ENCODE data around the gene ZSWIM8. TPM values are rescaled to one million over a fixed set of nuclear protein-coding genes. Genes with fewer than 3 reads are reported as not detected.

ZSWIM8 gene
- polyA plus RNA-seq, 4 donors = 44.5 to 465 (median 170) TPM

DNA sequence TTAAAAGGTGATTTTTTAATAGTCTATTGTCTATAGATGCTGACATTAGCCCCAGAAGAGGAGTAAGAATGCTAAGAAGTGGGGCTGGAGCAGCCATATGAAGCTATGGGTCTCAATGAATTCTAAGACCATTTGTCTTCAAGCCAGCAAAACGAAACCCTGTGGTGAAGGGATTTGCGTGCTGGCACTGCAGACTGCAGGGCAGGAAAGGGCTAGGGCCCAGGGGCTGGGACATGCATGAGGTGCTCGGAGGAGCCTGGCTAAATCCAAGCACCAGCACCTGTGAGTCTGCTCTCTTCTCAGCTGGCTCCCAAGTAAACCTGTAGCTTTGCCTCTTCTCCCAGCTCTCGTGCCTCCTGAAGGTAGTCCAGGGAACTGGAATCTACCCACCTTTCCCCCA, 27.3 kb downstream of the ZSWIM8 start:
- Histone ChIP-seq H3K9me3 (ENCODE audit: control insufficient read depth in 2 of 2, insufficient read depth in 1 of 2, low read depth in 1 of 2, low read length in 1 of 2) (no peaks in the 10 kb centered on the region), H3K4me3 (ENCODE audit: low read depth in 1 of 3, low read length in 3 of 3) (no peak overlapping the region), H3K4me1 (ENCODE audit: control insufficient read depth in 3 of 3, insufficient read depth in 2 of 3, low read depth in 1 of 3, low read length in 2 of 3) (peaks cover 0 to 4% (median 3%) of the 10 kb centered on the region in 3 donors), H3K27me3 (ENCODE audit: control insufficient read depth in 3 of 3, insufficient read depth in 3 of 3, low read length in 3 of 3) (no peaks in the 10 kb centered on the region), H3K27ac (ENCODE audit: low read depth in 1 of 3, low read length in 2 of 3) (no peak overlapping the region), H3K36me3 (ENCODE audit: control insufficient read depth in 3 of 3, insufficient read depth in 2 of 3, low read depth in 1 of 3, low read length in 3 of 3) (peaks cover 4 to 56% (median 12%) of the 10 kb centered on the region in 3 donors)
- DNase-seq = no peak
- 86 to 94% (median 88%) methylated on average over 4 of the region's 4 CpGs for WGBS, 3 donors
- FAIRE-seq = no peak

DNA sequence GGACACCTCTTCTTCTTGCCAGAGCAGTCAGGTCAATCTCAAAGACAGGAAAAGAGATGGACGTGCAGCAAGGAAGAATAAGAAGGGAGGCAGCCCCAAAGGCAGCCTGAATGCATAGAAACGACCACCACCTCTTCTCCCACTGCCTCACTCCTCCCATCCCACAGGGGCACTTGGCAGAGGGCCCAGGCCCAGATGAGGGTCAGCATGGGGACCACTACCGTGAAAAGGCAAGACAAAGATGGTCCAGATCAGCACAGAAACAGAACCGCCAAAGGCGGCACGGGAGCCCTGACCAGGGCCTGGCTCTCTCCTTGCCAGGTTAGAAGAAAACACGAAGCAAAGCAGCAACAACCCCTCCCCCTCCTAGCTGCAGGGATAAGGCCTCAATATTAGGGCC, 27.9 kb downstream of the ZSWIM8 start:
- no peak for FAIRE-seq
- DNase-seq = no peak
- no peak overlapping the region for H3K27ac ChIP-seq (ENCODE audit: low read depth in 1 of 3, low read length in 2 of 3)
- WGBS, 3 donors = 82 to 85% (median 83%) methylated on average over 7 of the region's 7 CpGs
- H3K9me3 ChIP-seq (ENCODE audit: control insufficient read depth in 2 of 2, insufficient read depth in 1 of 2, low read depth in 1 of 2, low read length in 1 of 2) = no peaks in the 10 kb centered on the region
- peaks cover 0 to 4% (median 3%) of the 10 kb centered on the region in 3 donors for H3K4me1 ChIP-seq (ENCODE audit: control insufficient read depth in 3 of 3, insufficient read depth in 2 of 3, low read depth in 1 of 3, low read length in 2 of 3)
- H3K36me3 ChIP-seq (ENCODE audit: control insufficient read depth in 3 of 3, insufficient read depth in 2 of 3, low read depth in 1 of 3, low read length in 3 of 3) = peaks cover 4 to 56% (median 12%) of the 10 kb centered on the region in 3 donors
- H3K27me3 ChIP-seq (ENCODE audit: control insufficient read depth in 3 of 3, insufficient read depth in 3 of 3, low read length in 3 of 3) = no peaks in the 10 kb centered on the region
- no peak overlapping the region for H3K4me3 ChIP-seq (ENCODE audit: low read depth in 1 of 3, low read length in 3 of 3)

DNA sequence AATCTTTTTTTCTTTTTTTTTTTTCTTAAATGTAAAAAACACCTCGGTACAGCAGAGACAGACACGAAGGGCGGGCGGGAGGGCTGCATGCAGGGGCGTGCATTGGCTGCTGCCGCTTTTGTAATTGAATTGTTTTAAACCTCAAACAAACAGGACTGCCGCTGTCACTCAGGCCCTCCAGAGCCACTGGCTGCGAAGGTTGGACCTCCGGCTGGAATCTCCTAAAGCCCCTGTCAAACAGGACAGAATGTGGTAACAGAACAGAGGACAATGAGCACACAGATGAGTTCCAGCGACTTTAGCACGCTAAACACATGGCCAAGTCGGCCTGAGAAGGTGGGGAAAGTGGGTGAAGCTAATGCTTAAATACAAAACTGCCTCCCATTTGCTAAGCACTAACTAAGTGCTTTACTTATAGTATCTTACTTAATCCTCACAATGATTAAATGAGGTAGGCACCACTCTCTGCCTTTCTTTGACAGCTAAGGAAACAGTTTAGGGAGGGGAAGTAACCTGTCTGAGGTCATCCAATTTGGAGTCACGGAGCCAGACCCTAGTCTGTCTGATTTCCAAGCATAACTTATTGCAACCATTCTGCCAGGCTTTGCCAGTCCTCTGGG, 29.0 kb downstream of the ZSWIM8 start:
- Histone ChIP-seq H3K4me1 (ENCODE audit: control insufficient read depth in 3 of 3, insufficient read depth in 2 of 3, low read depth in 1 of 3, low read length in 2 of 3) (peaks cover 0 to 4% (median 3%) of the 10 kb centered on the region in 3 donors), H3K9me3 (ENCODE audit: control insufficient read depth in 2 of 2, insufficient read depth in 1 of 2, low read depth in 1 of 2, low read length in 1 of 2) (no peaks in the 10 kb centered on the region), H3K27ac (ENCODE audit: low read depth in 1 of 3, low read length in 2 of 3) (no peak overlapping the region), H3K36me3 (ENCODE audit: control insufficient read depth in 3 of 3, insufficient read depth in 2 of 3, low read depth in 1 of 3, low read length in 3 of 3) (peaks cover 4 to 59% (median 13%) of the 10 kb centered on the region in 3 donors), H3K27me3 (ENCODE audit: control insufficient read depth in 3 of 3, insufficient read depth in 3 of 3, low read length in 3 of 3) (no peaks in the 10 kb centered on the region), H3K4me3 (ENCODE audit: low read depth in 1 of 3, low read length in 3 of 3) (no peak overlapping the region)
- DNase-seq (no peak), FAIRE-seq (no peak)
- 87 to 90% (median 90%) methylated on average over 13 of the region's 13 CpGs for WGBS, 3 donors

DNA sequence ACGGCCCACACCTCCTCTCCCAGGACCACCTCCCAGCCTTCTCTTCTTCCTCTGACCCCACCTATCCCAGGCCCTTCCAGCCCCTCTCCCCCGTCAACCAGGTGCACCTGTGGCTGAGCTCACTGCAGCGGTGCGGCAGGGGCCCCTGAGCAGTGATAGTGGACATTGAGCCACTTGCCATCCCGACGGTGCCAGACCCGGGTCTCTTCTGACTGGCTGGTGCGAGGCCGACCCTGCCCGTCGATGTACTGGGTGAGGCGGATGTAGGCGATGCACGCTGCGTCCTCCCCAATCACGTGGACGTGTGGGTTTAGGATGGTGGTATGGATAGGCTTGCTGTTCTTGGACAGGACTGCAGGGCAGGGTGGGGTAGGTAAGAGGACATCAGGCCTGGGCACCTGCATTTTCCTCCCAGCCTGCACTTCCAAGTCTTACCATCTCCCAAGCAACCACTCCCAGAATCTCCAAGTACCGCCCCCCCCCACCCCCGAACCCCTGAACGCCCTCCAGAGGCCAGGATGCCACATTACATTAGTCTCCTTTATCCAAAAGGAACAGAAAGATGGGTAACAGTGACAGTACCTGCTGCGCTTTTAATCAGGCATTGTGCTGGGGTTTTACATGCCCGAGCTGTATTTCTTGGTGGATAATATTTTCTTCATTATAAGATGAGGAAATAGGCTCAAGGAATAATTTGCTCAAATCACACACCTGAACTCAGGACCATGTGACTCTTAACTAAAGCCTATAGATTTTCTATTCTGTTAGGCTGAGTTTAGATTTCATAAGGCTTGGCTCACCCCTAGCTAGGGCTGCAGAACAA, 29.7 kb downstream of the ZSWIM8 start:
- WGBS, 3 donors = 84 to 86% (median 85%) methylated on average over 21 to 22 of the region's 22 CpGs
- H3K4me1 ChIP-seq (ENCODE audit: control insufficient read depth in 3 of 3, insufficient read depth in 2 of 3, low read depth in 1 of 3, low read length in 2 of 3) = peaks cover 0 to 4% (median 0%) of the 10 kb centered on the region in 3 donors
- H3K27ac ChIP-seq (ENCODE audit: low read depth in 1 of 3, low read length in 2 of 3) = no peak overlapping the region
- peaks cover 4 to 62% (median 13%) of the 10 kb centered on the region in 3 donors for H3K36me3 ChIP-seq (ENCODE audit: control insufficient read depth in 3 of 3, insufficient read depth in 2 of 3, low read depth in 1 of 3, low read length in 3 of 3)
- no peak overlapping the region for H3K4me3 ChIP-seq (ENCODE audit: low read depth in 1 of 3, low read length in 3 of 3)
- DNase-seq (peak in 1 of 2 donors; percentile 17), FAIRE-seq (no peak)
- no peaks in the 10 kb centered on the region for H3K27me3 ChIP-seq (ENCODE audit: control insufficient read depth in 3 of 3, insufficient read depth in 3 of 3, low read length in 3 of 3)
- H3K9me3 ChIP-seq (ENCODE audit: control insufficient read depth in 2 of 2, insufficient read depth in 1 of 2, low read depth in 1 of 2, low read length in 1 of 2) = no peaks in the 10 kb centered on the region

DNA sequence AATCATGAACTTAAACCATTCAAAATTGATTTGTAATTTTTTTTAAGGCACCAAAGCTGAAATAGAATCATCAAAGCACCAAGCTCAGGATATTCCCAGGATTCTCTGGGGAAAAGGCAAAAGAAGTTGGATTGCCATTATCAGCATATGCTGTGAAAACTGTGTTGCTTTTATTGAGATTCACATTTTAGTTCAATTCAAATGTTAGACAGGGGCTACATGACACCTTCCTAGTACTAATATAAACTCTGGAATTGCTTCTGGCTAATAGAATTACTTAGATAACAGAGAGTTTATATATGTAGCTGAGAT, 30.3 kb downstream of the ZSWIM8 start:
- no peaks in the 10 kb centered on the region for H3K27me3 ChIP-seq (ENCODE audit: control insufficient read depth in 3 of 3, insufficient read depth in 3 of 3, low read length in 3 of 3)
- H3K36me3 ChIP-seq (ENCODE audit: control insufficient read depth in 3 of 3, insufficient read depth in 2 of 3, low read depth in 1 of 3, low read length in 3 of 3) = peaks cover 4 to 62% (median 13%) of the 10 kb centered on the region in 3 donors
- H3K4me1 ChIP-seq (ENCODE audit: control insufficient read depth in 3 of 3, insufficient read depth in 2 of 3, low read depth in 1 of 3, low read length in 2 of 3) = peaks cover 0 to under 1% (median 0%) of the 10 kb centered on the region in 3 donors
- no peak for FAIRE-seq
- no peak for DNase-seq
- no peak overlapping the region for H3K4me3 ChIP-seq (ENCODE audit: low read depth in 1 of 3, low read length in 3 of 3)
- H3K9me3 ChIP-seq (ENCODE audit: control insufficient read depth in 2 of 2, insufficient read depth in 1 of 2, low read depth in 1 of 2, low read length in 1 of 2) = no peaks in the 10 kb centered on the region
- H3K27ac ChIP-seq (ENCODE audit: low read depth in 1 of 3, low read length in 2 of 3) = no peak overlapping the region

DNA sequence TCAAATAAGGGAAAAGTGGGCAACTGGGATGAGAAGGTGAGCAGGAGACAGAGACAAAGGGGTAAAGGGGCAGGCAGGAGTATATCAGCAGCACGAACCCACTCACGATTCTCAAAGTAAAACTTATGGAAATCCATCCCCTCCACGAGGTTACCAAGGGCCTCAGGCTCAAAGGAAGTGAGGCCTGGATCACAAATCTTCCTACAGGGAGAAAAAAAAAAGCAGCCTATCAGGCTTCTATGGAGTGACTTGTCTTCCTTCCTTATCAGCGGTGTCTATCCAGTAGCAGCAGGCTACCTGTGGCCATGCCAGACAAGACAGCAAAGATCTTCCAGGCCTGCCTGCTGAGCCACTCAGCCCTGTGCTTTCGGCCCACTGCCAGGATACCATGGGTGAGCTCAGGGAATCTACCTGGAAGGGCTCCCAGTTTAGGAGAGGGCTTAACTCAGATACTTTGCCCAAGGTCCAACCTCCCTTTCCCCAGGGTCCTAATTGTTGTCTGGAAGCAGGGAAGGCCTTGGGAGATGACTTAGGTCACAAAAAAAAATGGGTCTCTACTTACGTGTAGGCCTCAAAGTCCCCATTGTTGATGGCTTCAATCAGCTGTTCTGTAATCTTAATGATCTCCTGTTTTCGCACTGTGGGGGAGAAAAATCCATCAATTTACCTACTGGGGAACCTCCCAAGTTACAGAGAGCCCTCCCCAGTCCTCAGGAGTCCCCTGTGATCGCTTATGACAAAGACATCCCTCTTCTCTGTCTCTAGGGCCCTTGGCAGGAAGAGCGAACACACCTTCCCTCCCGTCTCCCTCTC, 31.7 kb downstream of the ZSWIM8 start:
- DNase-seq (no peak), FAIRE-seq (no peak)
- no peaks in the 10 kb centered on the region for H3K9me3 ChIP-seq (ENCODE audit: control insufficient read depth in 2 of 2, insufficient read depth in 1 of 2, low read depth in 1 of 2, low read length in 1 of 2)
- no peak overlapping the region for H3K27ac ChIP-seq (ENCODE audit: low read depth in 1 of 3, low read length in 2 of 3)
- WGBS, 3 donors = 88% methylated on average over 10 of the region's 10 CpGs
- no peak overlapping the region for H3K4me3 ChIP-seq (ENCODE audit: low read depth in 1 of 3, low read length in 3 of 3)
- peaks cover 4 to 75% (median 13%) of the 10 kb centered on the region in 3 donors for H3K36me3 ChIP-seq (ENCODE audit: control insufficient read depth in 3 of 3, insufficient read depth in 2 of 3, low read depth in 1 of 3, low read length in 3 of 3)
- H3K27me3 ChIP-seq (ENCODE audit: control insufficient read depth in 3 of 3, insufficient read depth in 3 of 3, low read length in 3 of 3) = no peaks in the 10 kb centered on the region
- no peaks in the 10 kb centered on the region for H3K4me1 ChIP-seq (ENCODE audit: control insufficient read depth in 3 of 3, insufficient read depth in 2 of 3, low read depth in 1 of 3, low read length in 2 of 3)

DNA sequence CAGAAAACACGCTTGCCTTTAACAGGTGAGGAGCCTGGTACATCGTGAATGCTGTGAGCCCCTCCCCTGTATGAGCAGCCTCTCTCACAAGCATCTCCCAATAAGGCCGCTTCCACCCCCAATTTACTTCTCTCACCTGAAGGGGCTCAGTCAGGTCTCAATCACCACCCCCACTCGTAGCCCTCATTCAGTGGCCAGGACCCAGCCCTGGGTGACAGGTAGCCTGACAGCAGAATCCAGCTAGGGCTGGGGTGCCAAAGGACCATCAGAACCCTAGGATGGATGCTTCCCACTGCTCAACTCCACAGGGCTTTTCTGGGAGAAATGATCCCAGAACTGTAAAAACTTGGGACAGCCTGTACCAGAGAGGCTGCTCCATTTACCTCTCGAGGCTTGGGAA, 32.4 kb downstream of the ZSWIM8 start:
- FAIRE-seq (no peak), DNase-seq (no peak)
- H3K36me3 ChIP-seq (ENCODE audit: control insufficient read depth in 3 of 3, insufficient read depth in 2 of 3, low read depth in 1 of 3, low read length in 3 of 3) = peaks cover 3 to 78% (median 13%) of the 10 kb centered on the region in 3 donors
- H3K4me1 ChIP-seq (ENCODE audit: control insufficient read depth in 3 of 3, insufficient read depth in 2 of 3, low read depth in 1 of 3, low read length in 2 of 3) = no peaks in the 10 kb centered on the region
- H3K4me3 ChIP-seq (ENCODE audit: low read depth in 1 of 3, low read length in 3 of 3) = no peak overlapping the region
- H3K27ac ChIP-seq (ENCODE audit: low read depth in 1 of 3, low read length in 2 of 3) = no peak overlapping the region
- no peaks in the 10 kb centered on the region for H3K27me3 ChIP-seq (ENCODE audit: control insufficient read depth in 3 of 3, insufficient read depth in 3 of 3, low read length in 3 of 3)
- H3K9me3 ChIP-seq (ENCODE audit: control insufficient read depth in 2 of 2, insufficient read depth in 1 of 2, low read depth in 1 of 2, low read length in 1 of 2) = no peaks in the 10 kb centered on the region
- WGBS, 3 donors = 93% methylated on average over 5 of the region's 5 CpGs

DNA sequence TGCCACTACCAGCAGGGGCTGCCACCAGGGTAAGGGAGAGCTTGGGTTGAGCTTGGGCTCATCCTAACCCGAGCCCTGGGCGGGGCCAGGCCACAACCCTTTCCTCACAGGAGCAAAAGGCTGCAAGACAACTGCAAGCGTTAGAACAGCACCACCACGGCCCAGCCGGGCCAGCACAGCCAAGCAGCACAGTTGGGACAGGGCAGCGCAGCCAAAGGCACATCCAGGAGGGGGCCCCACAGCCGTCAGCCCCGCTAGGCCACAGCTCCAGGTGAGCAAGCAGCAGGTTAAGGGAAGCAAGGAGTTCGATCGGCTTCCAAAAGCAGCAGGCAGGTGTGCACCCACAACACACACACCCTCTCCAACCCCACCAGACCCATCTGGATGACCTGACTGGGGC, 33.0 kb downstream of the ZSWIM8 start:
- peaks cover 6 to 78% (median 13%) of the 10 kb centered on the region in 3 donors for H3K36me3 ChIP-seq (ENCODE audit: control insufficient read depth in 3 of 3, insufficient read depth in 2 of 3, low read depth in 1 of 3, low read length in 3 of 3)

More for the DNA sequence above, 33.0 kb downstream of the ZSWIM8 start:
- Histone ChIP-seq H3K9me3 (ENCODE audit: control insufficient read depth in 2 of 2, insufficient read depth in 1 of 2, low read depth in 1 of 2, low read length in 1 of 2) (no peaks in the 10 kb centered on the region), H3K27me3 (ENCODE audit: control insufficient read depth in 3 of 3, insufficient read depth in 3 of 3, low read length in 3 of 3) (no peaks in the 10 kb centered on the region), H3K27ac (ENCODE audit: low read depth in 1 of 3, low read length in 2 of 3) (no peak overlapping the region), H3K4me1 (ENCODE audit: control insufficient read depth in 3 of 3, insufficient read depth in 2 of 3, low read depth in 1 of 3, low read length in 2 of 3) (no peaks in the 10 kb centered on the region), H3K4me3 (ENCODE audit: low read depth in 1 of 3, low read length in 3 of 3) (no peak overlapping the region)
- 79 to 90% (median 88%) methylated on average over 10 of the region's 10 CpGs for WGBS, 3 donors
- DNase-seq (no peak), FAIRE-seq (no peak)

Measured in small intestine (tissue), 7 donors.